NCI-H524 treated with DMSO at 0.1 percent for 48 hours (cell line): Measurements from ENCODE around the gene CD226.
"Not testable (repeated sequence)": the region's sequence is repeated elsewhere in the genome, so short reads cannot be mapped to it uniquely, and the experiment has no call there.

Experiments used
- DNase-seq: peaks from one replicate; lab custom pipeline; 2025; lab: John Stamatoyannopoulos, UW

The CD226 gene

DNA sequence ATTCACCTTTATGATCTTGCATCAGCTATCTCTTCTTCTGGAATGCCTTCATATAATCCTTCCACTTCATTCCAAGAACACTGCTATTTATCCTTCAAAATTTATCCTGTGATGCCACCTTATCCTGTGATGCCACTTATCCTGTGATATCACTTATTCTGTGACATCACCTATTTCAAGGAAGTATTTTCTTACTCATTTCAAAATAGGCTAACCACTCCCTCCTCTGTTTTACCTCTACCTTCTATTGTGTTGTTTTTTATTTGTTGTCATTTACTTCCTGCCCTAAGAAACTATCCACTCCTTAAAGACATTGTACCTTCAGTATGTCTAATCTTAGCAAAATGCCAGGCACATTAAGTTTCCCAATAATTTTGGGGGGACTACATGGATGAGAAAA lies 38.8 kb downstream of the CD226 start:
- no peak for DNase-seq

DNA sequence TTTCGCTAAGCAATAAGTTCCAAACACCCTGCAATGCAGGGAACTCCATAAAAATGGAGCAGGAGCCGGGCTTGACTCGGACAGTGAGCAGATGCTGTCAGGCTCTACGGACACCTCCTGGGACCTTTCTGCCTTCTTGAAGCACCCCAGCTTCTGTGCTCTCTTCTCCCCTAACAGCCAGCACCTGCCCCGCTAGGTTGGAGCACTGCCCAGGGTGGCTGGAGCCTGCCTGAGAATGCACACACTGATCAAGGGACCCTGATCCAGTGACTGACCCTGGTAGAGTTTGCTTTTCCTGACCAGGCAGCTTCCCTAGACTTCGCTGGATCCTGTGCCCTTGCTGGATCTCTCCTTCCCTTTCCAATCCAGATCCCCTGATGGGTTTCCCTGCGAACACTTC lies 40.9 kb downstream of the CD226 start:
- DNase-seq: no peak

DNA sequence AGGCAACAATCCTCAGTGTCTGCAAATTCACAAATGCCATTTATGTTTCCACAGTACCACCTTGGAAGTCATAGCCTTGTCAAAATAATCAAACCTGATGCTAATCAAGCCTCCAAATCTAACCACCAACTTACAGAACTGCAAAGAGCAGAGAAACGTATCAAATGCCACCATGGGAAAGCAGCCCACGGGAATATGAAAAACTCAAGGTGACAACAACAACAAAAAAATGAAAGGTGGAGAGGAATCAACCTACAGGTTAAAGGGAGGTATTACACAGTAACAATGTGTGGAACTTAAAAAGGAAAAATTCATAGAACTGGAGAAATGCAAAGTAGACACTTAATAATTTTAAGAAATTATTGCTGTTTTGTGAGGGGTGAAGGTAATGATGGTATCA lies 46.7 kb downstream of the CD226 start:
- DNase-seq: no peak

DNA sequence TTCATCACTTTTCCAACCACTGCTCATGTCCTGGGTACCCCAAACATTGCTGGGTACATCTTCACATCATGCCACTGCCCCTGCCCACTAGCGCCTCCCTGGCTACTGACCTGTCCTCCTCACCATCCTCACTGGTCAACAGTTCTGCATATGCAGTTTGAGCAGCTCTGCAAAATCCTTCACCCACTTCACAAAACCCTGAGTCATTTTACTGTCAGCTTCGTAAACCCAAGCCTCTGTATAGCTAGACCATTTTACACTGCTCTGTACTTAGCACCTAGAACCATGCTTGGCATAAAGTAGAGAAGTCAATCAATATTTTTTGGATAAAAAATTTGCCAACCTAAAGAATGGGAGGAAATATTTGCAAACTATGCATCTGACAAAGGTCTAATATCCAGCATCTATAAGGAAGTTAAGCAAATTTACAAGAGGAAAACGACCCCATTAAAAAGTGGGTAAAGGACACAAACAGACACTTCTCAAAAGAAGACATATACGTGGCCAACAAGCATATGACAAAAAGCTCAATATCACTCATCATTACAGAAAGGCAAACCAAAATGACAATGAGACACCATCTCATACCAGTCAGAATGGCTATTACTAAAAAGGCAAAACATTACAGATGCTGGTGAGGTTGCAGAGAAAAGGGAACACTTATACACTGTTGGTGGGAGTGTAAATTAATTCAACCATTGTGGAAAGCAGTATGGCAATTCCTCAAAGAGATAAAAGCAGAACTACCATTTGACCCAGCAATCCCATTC lies 48.3 kb downstream of the CD226 start:
- not testable (repeated sequence) for DNase-seq

DNA sequence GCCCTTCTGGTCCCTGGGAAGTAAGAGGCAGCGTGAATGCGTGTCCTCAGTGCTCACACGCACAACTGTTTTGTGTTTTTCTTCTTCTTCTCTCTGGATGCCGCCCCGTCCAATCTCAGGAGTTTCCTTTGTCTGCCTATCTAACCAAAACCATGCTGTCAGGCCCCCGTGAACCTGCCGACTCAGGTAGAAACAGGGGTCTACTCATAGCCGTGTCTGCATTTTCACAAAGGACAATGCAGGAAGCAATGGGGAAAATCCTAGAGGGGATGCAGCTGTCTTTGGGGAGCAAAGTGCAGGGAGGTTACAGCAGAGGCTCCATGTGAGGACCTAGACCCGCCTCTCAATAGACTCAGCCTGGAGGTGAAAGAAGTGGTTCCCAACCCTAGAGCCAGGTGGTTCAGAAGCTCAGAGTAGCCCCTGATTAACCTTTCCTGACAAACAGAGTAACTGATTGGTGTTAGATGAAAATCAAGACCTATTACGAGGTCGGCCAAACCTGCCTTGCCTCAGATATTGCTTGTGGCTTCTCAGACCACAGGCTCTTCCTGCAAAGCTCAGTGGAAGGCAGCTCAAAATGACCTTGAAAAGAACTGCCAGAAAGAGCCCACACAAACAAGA lies 49.3 kb downstream of the CD226 start:
- no peak for DNase-seq

DNA sequence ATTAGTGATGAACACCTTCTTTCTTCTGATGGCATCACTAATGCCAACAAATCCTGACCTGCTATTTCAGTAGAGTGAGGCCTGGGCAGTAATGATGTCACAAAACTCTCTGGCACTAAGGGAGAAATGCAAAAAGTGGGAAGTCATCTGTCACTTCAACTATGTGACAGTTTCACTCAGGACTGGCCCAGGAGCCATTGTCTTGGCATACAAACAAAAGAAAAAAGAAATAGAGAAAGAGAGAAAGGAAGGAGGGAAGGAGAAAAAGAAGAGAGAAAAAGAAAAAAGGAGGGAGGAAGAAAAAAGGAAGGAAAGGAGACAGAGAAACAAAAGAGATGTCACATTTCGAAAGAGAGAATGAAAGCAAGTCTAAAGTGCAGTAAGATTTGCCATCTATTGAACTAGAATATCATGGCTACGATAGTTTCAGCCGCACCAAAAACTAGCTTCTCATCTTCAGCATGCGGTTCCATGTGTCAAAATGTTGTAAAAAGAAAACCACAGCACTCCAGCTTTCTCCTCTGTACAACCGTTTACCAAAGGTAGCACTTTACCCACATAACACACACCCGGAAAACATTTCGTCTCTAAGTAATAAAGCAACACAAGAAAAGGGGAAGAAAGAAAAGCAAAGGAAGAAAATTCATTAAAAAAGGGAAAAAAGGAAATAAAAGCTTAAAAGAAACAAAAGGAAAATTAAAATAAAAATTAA lies 50.1 kb downstream of the CD226 start:
- no peak for DNase-seq

DNA sequence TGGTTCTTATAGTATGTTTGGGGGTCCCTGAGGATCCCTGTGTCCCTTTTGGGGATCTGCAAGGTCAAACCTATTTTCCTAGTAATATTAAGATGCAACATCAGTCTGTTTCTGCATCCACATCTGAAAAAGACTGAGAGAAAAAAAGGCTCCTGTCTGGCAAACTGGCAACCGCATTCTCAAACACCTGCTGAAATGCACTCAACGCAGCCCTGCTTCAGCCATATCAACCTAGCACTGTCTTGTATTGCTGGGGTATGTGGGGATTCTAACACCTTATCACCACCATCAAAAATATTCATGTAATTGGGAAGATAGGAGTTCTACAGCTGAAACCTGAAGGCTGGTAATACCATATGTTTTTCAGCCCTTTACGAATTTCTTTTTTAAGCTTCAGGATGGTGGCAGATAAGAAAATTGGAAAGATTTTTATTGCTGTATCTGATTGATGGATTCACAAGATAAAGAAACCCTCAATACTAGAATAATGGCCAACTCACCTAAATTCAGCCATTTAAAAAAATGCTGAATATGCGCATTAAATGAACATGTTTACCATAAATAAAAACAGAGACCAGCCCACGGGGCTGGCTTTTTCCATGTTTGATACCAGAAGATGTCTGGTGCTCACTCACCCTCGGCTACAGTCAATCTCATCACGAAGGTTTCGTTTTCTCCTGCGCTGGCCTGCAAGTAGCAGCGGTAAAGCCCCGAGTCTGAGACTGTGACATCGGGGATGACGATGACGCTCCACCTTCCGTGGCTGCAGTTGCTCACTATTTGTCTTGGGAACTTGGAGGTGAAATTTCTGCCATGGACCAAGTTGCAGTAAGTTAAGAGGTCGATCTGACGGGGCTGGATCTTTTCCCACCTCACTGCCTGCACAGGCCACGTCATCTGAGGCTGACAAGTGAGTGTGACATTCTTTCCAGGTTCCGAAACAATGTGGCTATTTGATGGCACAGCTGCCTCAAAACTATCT lies 52.3 kb downstream of the CD226 start:
- DNase-seq: no peak

DNA sequence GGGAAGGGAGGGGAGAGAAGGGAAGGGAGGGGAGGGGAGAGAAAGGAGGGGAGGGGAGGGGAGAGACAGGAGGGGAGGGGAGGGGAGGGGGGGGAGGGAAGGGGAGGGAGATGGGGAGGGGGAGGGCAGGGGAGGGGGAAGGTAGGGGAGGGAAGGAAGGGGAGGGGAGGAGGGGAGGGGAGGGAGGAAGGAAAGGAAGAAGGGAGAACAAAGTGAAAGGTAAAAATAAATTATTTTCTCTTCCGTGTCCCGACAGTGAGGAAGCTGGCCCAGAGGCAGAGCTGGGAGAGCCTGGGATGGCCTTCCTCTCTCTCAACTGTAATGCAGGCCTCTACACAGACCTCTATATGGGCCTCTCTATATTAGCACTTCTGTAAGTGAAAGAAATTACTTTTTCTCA lies 53.2 kb downstream of the CD226 start:
- DNase-seq: no peak

DNA sequence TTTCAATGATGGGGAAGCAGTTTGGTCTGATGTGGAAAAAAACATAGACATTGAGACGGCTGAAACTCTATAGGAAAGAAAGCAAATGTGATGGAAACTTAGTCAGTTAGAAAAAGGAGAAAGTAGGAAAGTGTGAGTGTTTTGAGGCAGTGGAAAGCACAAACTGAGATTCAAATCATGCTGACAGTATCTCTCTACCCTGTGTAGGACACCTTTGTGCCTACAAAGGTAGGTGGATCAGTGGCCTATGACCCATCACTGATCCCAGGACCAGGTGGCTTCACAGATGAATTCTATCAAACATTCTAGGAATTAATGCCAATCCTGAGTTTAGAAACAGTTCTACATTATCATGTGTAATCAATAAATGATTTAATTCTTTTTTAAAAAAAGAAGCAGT lies 57.1 kb downstream of the CD226 start:
- DNase-seq: no peak

DNA sequence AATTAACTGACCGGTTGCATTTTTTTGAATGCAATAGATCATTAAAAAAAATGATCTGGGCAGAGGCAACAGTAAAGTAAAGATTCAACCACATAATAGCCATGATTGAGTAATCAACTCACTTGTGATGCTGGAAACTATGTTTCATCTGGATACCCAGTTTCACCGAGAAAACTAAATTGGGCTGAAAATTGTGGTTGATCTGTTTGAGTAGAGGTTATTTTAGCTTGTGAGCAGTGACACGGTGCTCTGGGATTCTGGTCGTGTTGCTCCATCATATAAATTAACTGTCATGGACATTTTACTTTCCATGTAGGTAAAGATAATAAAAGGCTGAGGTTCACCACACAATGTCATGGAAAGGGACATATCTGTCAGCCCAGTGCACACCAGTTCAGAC lies 58.7 kb downstream of the CD226 start:
- no peak for DNase-seq

DNA sequence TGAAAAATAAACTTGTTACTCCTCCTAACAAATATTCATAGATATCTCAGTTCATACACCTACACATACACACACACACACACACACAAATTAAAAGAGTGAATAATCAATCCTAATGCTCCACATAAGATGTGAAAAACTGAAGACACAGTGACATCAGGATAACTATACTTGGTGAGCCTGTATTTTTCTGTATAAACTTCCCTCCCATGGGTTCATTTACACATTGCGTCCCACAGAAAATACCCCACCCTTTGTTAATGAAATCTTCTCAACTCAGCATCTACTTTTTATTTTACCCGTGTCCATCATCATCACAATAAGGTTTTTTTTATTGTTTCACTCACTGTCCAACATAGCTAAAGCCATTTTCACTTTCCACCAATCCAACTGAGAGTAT lies 60.4 kb downstream of the CD226 start:
- no peak for DNase-seq

DNA sequence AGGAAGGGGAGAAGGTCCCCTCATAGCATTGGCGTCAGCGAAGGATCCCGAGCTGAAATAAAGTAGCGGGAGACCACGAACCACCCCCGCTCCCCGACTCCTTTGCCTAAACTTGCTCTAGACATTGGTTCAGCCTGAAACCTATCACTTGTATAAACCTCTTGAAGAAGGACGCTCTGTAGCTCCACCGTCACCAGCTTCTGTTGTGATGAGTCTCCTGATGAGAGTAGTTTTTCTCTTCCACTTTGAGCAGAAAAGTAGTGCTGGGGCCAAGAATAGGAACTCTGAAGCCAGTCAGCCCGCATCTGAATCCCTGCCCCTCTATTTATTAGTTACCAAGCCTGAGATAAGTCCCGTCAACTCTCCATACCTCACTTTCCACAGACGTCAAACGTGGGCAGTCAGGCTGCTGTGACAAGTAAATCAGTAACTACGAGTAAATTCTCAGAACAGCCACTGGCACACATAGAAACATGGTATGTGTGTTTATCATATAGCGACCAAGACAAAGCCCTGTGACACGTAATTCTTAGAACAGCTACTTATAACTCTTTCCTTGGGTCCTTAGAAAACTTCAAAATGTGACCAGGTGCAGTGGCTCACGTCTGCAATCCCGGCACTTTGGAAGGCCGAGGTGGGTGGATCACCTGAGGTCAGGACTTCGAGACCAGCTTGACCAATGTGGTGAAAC lies 61.7 kb downstream of the CD226 start:
- no peak for DNase-seq

DNA sequence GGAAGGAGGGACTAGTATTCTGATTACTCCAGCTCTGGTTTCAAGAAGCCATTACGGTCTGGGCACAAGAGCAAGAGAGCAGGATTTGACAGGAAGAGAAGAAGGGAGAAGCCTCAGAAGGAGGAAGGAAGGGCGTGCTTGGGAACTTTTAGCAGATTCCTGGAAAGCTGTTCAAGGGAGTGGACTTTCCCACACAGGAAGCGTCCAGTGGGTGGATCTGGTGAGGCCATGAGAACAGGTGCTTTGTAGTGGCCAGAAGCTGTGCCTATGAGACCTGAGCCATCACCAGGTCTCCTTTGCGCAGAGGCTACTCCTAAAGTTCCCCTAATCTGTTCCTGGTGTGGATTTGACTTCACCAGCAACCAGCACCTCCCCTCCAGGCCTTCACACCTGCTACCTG lies 62.3 kb downstream of the CD226 start:
- DNase-seq: no peak

DNA sequence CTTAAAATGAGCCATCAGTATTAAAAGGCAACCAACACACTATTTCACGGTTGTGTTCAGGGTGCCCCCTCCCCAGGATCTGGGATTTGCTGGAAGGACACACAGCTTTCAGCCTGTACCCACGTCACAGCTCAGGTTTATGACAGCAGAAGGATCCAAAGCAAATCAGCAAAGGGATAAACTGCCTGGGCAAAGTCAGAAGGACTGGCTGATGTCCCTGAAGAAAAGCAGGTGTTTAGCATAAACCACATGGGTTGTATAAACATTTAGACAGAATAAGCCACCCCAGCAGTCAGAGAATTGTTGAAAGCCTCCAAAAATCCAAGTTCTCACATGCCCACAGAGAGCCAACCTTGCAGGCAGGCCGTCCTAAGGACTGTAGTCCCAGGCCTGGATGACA lies 63.9 kb downstream of the CD226 start:
- no peak for DNase-seq

DNA sequence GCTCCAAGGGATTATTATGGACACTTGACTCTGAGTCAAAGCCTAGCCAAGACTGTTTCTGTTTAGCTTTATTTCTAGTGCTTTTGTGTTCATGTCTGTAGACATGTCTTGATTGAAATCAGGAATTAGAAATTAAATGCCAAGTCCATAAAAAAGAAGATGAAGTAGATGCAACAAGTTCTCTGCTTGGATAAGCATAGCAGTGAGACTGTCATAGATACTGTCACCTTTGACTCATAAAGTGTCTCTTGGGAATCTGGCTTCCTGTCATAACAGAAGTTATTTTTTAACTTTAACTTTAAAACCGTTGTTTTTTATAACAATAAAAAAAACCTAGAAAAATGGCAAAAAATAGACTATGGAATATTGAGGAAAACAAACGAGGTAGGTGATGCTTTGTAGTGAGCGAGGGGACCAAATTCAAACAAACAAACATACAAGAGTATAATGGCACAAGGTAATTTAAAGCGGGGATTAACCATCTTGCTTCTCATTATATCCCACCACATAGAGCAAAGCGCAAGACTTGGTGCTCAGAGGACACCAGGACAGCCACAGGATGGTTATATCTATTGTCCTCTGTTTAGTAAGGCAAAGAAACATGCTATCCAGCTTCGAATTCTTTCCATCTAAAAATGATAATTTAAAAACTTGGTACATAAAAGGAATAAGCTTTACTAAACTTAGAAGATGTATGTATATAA lies 64.6 kb downstream of the CD226 start:
- no peak for DNase-seq

DNA sequence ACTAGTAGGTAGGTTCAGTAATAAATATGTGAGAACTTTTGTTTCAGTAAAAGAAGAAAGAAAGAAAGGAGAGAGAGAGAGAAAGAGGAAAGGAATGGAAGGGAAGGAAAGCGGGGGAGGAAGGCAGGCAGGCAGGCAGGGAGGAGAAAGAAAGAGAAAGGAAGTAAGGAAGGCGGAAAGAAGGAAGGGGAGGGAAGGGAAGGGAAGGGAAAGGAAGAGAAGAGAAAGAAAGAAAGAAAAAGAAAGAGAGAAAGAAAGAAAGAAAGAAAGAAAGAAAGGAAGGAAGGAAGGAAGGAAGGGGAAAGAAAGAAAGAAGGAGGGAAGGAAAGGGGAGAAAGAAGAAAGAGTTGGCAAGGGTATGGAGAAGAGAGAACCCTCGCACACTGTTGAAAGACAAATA lies 67.6 kb downstream of the CD226 start:
- no peak for DNase-seq

DNA sequence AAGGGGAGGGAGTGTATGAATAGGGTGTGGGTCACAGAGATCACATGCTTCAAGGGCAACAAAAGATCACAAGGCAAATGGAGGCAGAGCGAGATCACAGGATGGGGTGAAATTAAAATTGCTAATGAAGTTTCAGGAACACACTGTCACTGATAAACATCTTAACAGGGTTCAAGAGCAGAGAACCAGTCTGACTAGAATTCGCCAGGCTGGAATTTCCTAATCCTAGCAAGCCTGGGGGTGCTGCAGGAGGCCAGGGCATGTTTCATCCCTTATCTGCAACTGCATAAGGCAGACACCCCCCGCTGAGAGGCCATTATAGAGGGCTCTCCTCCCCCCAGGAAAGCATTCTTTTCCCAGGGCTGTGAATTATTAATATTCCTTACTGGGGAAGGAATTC lies 68.6 kb downstream of the CD226 start:
- not testable (repeated sequence) for DNase-seq

DNA sequence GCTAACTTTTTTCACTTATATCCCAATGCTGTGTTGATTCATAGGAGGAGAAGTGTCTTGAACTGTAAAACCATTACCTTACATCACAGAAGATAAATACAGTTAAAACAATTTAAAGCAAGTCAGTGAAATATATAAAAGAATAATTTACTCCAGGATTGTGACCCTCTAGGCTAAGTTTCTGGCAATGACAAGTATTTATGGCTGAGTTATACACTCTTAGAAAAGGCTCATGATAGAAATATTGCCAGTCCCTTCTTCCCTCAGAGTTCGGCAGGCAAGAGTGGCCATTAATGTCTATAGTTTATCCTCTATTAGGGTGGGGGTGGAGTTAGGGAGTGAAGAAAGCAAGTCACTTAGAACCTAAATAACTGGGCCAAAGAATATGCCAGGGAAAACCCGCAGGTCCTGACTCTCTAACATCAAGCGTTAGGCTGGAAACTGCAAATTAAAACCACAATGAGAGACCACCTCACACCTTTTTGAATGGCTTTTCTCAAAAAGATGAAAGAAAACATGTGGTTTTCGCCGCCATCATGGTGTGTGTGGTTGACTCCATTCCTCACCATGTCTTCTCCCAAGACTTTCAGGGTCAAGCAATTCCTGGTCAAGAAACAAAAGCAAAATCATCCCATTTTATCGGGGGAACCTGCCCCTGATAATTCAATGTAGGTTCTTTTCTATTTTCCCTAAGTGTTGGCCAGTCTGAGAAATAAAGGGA lies 69.3 kb downstream of the CD226 start:
- no peak for DNase-seq

DNA sequence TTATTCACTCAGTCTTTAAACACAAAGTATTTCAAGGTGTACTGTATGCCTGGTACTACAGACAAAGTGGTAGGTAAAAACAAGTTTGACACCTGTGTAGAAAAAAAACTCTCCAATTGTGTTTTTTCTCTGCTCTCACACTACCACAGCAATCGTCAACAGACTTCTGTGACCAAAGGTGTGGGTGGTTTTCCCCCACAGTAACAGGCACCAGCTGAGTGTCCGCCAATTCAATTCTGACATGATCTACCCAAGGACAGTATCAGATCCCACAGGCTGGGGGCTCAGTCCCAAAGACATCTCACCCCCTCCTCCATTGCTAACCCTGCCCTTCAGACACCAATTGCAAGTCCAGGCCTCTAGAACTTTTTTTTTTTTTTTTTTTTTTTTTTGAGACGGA lies 71.2 kb downstream of the CD226 start:
- DNase-seq: no peak

DNA sequence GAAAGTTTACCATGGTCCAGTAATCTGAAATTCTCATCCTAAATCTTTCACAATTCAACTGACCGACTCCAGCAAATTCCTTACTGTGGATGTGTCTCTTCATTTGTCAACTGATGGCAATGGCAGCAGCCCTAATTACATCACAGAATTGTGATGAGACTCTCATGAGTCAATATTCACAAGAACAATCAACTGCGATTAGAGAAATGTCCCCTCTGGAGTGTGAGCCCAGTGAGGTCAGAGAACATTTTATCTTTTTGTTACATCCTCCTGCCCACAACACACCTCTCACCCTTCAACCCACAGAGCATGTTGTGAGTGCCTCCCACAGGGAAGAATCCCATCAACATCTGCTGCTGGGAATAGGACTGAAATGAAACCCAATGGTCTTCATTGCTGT lies 73.6 kb downstream of the CD226 start:
- no peak for DNase-seq
